Heart left ventricle (tissue), 13 donors: Measurements from ENCODE around the gene PSKH1.

Experiments
- CTCF ChIP-seq, 12 donors: fragments of 200-600 bp; sonication (generic) in 4 of 12; IDR thresholded peaks; one replicate each; pipeline versions ENCODE4 v1.5.0 to v1.8.0; 2018 to 2022; ENCODE audit warnings: antibody characterized with exemption in 12 of 12, mild to moderate bottlenecking in 5 of 12
- POLR2A ChIP-seq, 2 donors: fragments of 450-650 bp; IDR thresholded peaks; one replicate each; pipeline ENCODE4 v1.6.1; 2017; ENCODE audit warnings: antibody characterized with exemption in 2 of 2, mild to moderate bottlenecking in 2 of 2, moderate library complexity in 2 of 2
- donor health status: ischemic (EF 13 %, LVEDD 7.1; RV severe dilation, severe dysfunction).
- donor health status: DM: no; HTN: yes; CAD: no.
- donor health status: DM: no; HTN: no; CAD: no.
- donor health status: ischemic (EF 25% LVEDD 6.9; RV normal size, moderate dysfunction).
- donor health status: ischemic (EF 25% LVEDD 5.7; RV mildly dilated, moderate dysfunction).
- donor health status: ischemic (EF 35%, LVEDD 5.7; RV mildly dilated, moderate dysfunction).
- donor health status: nonischemic (EF 11% LVEDD 7.7; RV severe dilation, severe dysfunction).
- donor health status: DM: yes; HTN: yes; CAD: no.
- donor health status: PGD.
- donor health status: ischemic (EF 29% LVEDD 5.4; RV normal size, mild dysfunction).
- donor health status: nonischemic (EF 23%, LVEDD 6.1; RV moderate dilation, normal function).

GRCh38 chr16:67844497-67844896, 48.6 kb upstream of the PSKH1 start:
- TF ChIP-seq CTCF (IDR thresholded peaks at IDR 0.05) (no peak), POLR2A (IDR thresholded peaks at IDR 0.05) (no peak)
